Neural cell (in vitro differentiated cells): ENCODE measurements around the gene PLEKHS1.
"Not testable (repeated sequence)": the region's sequence is repeated elsewhere in the genome, so short reads cannot be mapped to it uniquely, and the experiment has no call there.

Experiments
- CTCF ChIP-seq: fragments of 450-650 bp; IDR thresholded peaks from 2 replicates; pipeline ENCODE4 v1.5.1; 2014; ENCODE audit warnings: antibody characterized with exemption, mild to moderate bottlenecking, moderate library complexity; ENCODE audit not compliant: poor library complexity, severe bottlenecking
- EP300 ChIP-seq: fragments of 450-650 bp; conservative IDR thresholded peaks from 2 replicates; pipeline ENCODE4 v1.6.1; 2014; ENCODE audit warnings: antibody characterized with exemption, mild to moderate bottlenecking, moderate library complexity; ENCODE audit not compliant: poor library complexity, severe bottlenecking
- POLR2AphosphoS5 ChIP-seq: IDR thresholded peaks from 2 replicates; pipeline ENCODE4 v1.6.1; 2012
- TAF1 ChIP-seq: IDR thresholded peaks from 2 replicates; pipeline ENCODE4 v1.6.1; 2012; ENCODE audit warnings: low read depth
- TF ChIP-seq, protein P1 (sequence below): IDR thresholded peaks from 2 replicates; pipeline ENCODE4 v1.6.1; 2012; ENCODE audit warnings: borderline replicate concordance

- TF ChIP-seq CTCF, POLR2AphosphoS5, EP300, TAF1: not testable (repeated sequence)
- TF ChIP-seq, protein P1, sequence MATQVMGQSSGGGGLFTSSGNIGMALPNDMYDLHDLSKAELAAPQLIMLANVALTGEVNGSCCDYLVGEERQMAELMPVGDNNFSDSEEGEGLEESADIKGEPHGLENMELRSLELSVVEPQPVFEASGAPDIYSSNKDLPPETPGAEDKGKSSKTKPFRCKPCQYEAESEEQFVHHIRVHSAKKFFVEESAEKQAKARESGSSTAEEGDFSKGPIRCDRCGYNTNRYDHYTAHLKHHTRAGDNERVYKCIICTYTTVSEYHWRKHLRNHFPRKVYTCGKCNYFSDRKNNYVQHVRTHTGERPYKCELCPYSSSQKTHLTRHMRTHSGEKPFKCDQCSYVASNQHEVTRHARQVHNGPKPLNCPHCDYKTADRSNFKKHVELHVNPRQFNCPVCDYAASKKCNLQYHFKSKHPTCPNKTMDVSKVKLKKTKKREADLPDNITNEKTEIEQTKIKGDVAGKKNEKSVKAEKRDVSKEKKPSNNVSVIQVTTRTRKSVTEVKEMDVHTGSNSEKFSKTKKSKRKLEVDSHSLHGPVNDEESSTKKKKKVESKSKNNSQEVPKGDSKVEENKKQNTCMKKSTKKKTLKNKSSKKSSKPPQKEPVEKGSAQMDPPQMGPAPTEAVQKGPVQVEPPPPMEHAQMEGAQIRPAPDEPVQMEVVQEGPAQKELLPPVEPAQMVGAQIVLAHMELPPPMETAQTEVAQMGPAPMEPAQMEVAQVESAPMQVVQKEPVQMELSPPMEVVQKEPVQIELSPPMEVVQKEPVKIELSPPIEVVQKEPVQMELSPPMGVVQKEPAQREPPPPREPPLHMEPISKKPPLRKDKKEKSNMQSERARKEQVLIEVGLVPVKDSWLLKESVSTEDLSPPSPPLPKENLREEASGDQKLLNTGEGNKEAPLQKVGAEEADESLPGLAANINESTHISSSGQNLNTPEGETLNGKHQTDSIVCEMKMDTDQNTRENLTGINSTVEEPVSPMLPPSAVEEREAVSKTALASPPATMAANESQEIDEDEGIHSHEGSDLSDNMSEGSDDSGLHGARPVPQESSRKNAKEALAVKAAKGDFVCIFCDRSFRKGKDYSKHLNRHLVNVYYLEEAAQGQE, result not testable (repeated sequence)
Measured at GRCh38 chr10:113828567-113828966, 77.1 kb downstream of the PLEKHS1 start.
